Measurements from ENCODE around the gene IGDCC3. TPM values are rescaled to one million over a fixed set of nuclear protein-coding genes. Genes with fewer than 3 reads are reported as not detected.

IGDCC3 gene
- total and polyA plus RNA-seq, 2 donors (not counting 3 experiments of a cell fraction or from before 2014, with no cell fraction given), result 0.03 TPM; not detected in 1

DNA sequence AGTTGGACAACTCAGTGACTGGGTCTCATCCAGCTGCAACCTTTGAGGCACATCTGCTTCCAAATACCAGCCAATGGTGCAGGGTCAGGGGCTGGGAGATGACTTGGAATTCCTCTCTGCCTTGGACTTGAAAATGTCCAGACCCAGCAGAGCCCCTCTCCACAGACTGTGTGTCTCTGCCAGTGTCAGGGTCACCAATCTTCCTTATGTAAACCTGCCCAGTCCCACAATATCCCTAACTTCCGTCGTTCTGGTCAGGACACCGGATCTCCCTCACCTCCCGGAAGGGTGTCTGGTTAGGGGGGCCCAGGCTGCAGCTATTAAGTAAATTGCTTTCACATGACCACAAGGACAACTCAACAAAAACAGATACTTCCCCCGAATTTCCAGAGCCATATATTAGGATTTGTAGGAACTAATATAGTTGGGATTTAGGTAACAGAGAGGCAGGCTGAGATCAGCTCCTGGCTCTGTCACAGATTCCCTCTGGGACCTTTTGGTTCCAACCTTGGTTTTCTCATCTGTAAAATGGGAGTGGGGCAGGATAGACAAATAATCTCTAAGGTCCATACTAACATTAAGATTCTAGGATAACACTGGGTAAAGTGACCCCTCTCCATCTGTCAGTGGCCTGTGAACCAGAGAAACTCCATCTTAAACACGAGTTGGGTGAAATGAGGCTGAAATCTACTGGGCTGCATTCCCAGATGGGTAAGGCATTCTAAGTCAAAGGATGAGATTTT lies 30.8 kb downstream of the IGDCC3 start:
- Histone ChIP-seq H3K27me3 (ENCODE audit: control insufficient read depth in 2 of 2, insufficient read depth in 2 of 2, low read length in 2 of 2) (peaks cover 0 to 3% of the 10 kb centered on the region in 2 experiments), H3K4me3 (replicated peaks in 1 of 3; ENCODE audit: insufficient read depth in 1 of 3, low read depth in 1 of 3, low read length in 3 of 3) (no peak overlapping the region), H3K36me3 (ENCODE audit: control insufficient read depth in 2 of 2, extremely low read depth in 1 of 2, insufficient read depth in 2 of 2, low read length in 2 of 2) (no peaks in the 10 kb centered on the region), H3K9me1 (replicated peaks; ENCODE audit: control insufficient read depth, extremely low read depth, insufficient read depth, low read length) (no peaks in the 10 kb centered on the region), H3K4me2 (ENCODE audit: insufficient read depth, low read length) (no peak overlapping the region), H3K27ac (ENCODE audit: insufficient read depth, low read depth, low read length) (no peak overlapping the region), H4K20me1 (replicated peaks; ENCODE audit: control insufficient read depth, extremely low read depth, insufficient read depth, low read length) (no peaks in the 10 kb centered on the region), H3K9ac (replicated peaks; ENCODE audit: extremely low read depth, insufficient read depth, low read length) (no peak overlapping the region), H2AFZ (ENCODE audit: low read depth, low read length) (no peak overlapping the region), H3K9me3 (replicated peaks; ENCODE audit: control insufficient read depth, insufficient read depth, low read length) (no peaks in the 10 kb centered on the region), H3K79me2 (ENCODE audit: control insufficient read depth, insufficient read depth, low read length) (no peaks in the 10 kb centered on the region), H3K4me1 (ENCODE audit: control insufficient read depth, extremely low read depth, insufficient read depth, low read length) (no peaks in the 10 kb centered on the region)
- FAIRE-seq, result no peak
- ChIA-PET CTCF (interaction anchor here (0.6 kb wide), 1 partner anchor 19 kb away, joined by 3 read pairs; no protein-coding TSS in a partner anchor), POLR2A (no interaction called here)
- dilution Hi-C loops (cut with MboI; ENCODE audit: extremely low pct_ligation_motif_present, low sequenced_read_pairs), result no loop called here
- DNase-seq (ENCODE audit: low read depth, low spot score), result no peak
- no peak for TF ChIP-seq JUN (IDR thresholded peaks at IDR 0.05; ENCODE audit: borderline replicate concordance, insufficient read depth, insufficient read length, low read depth)
- no peak for TF ChIP-seq EZH2 (IDR thresholded peaks at IDR 0.05; ENCODE audit: borderline replicate concordance, low read depth, low read length, severe bottlenecking)
- TF ChIP-seq, protein P1, sequence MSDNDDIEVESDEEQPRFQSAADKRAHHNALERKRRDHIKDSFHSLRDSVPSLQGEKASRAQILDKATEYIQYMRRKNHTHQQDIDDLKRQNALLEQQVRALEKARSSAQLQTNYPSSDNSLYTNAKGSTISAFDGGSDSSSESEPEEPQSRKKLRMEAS (IDR thresholded peaks at IDR 0.05; ENCODE audit: insufficient read depth, insufficient read length), result no peak
- TF ChIP-seq FOS (IDR thresholded peaks at IDR 0.05; ENCODE audit: borderline replicate concordance, insufficient read depth, low read length), result no peak
- TF ChIP-seq MYC (IDR thresholded peaks at IDR 0.05; ENCODE audit: low read depth, low read length), result no peak
- TF ChIP-seq POLR2AphosphoS5 (IDR thresholded peaks at IDR 0.05; ENCODE audit: insufficient read depth, low read depth, low read length), result no peak
- no peak for TF ChIP-seq POLR2A (IDR thresholded peaks at IDR 0.05; ENCODE audit: low read depth, low read length)
- TF ChIP-seq GATA2 (IDR thresholded peaks at IDR 0.05; ENCODE audit: insufficient read depth, insufficient read length, low read depth, low read length), result no peak
- TF ChIP-seq, protein P2, sequence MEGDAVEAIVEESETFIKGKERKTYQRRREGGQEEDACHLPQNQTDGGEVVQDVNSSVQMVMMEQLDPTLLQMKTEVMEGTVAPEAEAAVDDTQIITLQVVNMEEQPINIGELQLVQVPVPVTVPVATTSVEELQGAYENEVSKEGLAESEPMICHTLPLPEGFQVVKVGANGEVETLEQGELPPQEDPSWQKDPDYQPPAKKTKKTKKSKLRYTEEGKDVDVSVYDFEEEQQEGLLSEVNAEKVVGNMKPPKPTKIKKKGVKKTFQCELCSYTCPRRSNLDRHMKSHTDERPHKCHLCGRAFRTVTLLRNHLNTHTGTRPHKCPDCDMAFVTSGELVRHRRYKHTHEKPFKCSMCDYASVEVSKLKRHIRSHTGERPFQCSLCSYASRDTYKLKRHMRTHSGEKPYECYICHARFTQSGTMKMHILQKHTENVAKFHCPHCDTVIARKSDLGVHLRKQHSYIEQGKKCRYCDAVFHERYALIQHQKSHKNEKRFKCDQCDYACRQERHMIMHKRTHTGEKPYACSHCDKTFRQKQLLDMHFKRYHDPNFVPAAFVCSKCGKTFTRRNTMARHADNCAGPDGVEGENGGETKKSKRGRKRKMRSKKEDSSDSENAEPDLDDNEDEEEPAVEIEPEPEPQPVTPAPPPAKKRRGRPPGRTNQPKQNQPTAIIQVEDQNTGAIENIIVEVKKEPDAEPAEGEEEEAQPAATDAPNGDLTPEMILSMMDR (IDR thresholded peaks at IDR 0.05; ENCODE audit: extremely low read depth in 1 of 2, insufficient read depth in 1 of 2, low read depth in 1 of 2, low read length in 2 of 2), result no peak
- intact Hi-C loops (cut with micrococcal nuclease), result no loop called here
- BruUV-seq (replicated peaks), result no TSS peak
